KOPT-K1 (cell line): ENCODE measurements around the gene CHST11.

Experiments
- H3K27ac ChIP-seq: fragments of 200-600 bp; sonication (generic); 2 replicates; pipeline ENCODE4 v1.5.1; 2016; ENCODE audit warnings: antibody characterized with exemption, mild to moderate bottlenecking, low read depth, low read length; ENCODE audit not compliant: poor library complexity, severe bottlenecking
- H3K36me3 ChIP-seq: fragments of 200-600 bp; sonication (generic); 2 replicates; pipeline ENCODE4 v1.5.1; 2017; ENCODE audit warnings: antibody characterized with exemption, mild to moderate bottlenecking, low read length, moderate library complexity; ENCODE audit not compliant: insufficient read depth
- H3K9me3 ChIP-seq: fragments of 200-600 bp; sonication (generic); 2 replicates; pipeline ENCODE4 v1.5.1; 2017; ENCODE audit warnings: antibody characterized with exemption, low read length, mild to moderate bottlenecking; ENCODE audit not compliant: insufficient read depth, poor library complexity, severe bottlenecking

CHST11 gene

GRCh38 chr12:104508752-104509446, 52.2 kb downstream of the CHST11 start:
- peaks cover 79% of the 10 kb centered on the region for H3K36me3 ChIP-seq
- peaks cover 9% of the 10 kb centered on the region for H3K9me3 ChIP-seq
- peak overlapping the region; percentile 58 for H3K27ac ChIP-seq

GRCh38 chr12:104510145-104510872, 53.6 kb downstream of the CHST11 start:
- Histone ChIP-seq H3K9me3 (peaks cover 9% of the 10 kb centered on the region), H3K36me3 (peaks cover 75% of the 10 kb centered on the region), H3K27ac (peak overlapping the region; percentile 58)

GRCh38 chr12:104510873-104511440, 54.2 kb downstream of the CHST11 start:
- H3K36me3 ChIP-seq: peaks cover 69% of the 10 kb centered on the region
- peaks cover 9% of the 10 kb centered on the region for H3K9me3 ChIP-seq
- H3K27ac ChIP-seq: peak overlapping the region; percentile 58

- Histone ChIP-seq H3K27ac (peak overlapping the region; percentile 26), H3K9me3 (peaks cover 4% of the 10 kb centered on the region)
Measured at GRCh38 chr12:104513681-104514080, 56.9 kb downstream of the CHST11 start.

GRCh38 chr12:104514092-104514810, 57.5 kb downstream of the CHST11 start:
- peaks cover 40% of the 10 kb centered on the region for H3K36me3 ChIP-seq
- peak overlapping the region; percentile 26 for H3K27ac ChIP-seq
- no peaks in the 10 kb centered on the region for H3K9me3 ChIP-seq

More at GRCh38 chr12:104513681-104514080, 56.9 kb downstream of the CHST11 start:
- H3K36me3 ChIP-seq: peaks cover 46% of the 10 kb centered on the region

GRCh38 chr12:104515899-104516298, 59.2 kb downstream of the CHST11 start:
- H3K9me3 ChIP-seq: no peaks in the 10 kb centered on the region
- peaks cover 38% of the 10 kb centered on the region for H3K36me3 ChIP-seq
- peak overlapping the region; percentile 58 for H3K27ac ChIP-seq

GRCh38 chr12:104516821-104517220, 60.1 kb downstream of the CHST11 start:
- peak overlapping the region; percentile 58 for H3K27ac ChIP-seq
- H3K9me3 ChIP-seq: no peaks in the 10 kb centered on the region
- H3K36me3 ChIP-seq: peaks cover 39% of the 10 kb centered on the region

- Histone ChIP-seq H3K27ac (peak overlapping the region; percentile 58), H3K9me3 (no peaks in the 10 kb centered on the region), H3K36me3 (peaks cover 33% of the 10 kb centered on the region)
Measured at GRCh38 chr12:104517880-104518279, 61.1 kb downstream of the CHST11 start.

GRCh38 chr12:104519190-104520019, 62.7 kb downstream of the CHST11 start:
- no peaks in the 10 kb centered on the region for H3K9me3 ChIP-seq
- H3K36me3 ChIP-seq: peaks cover 21% of the 10 kb centered on the region
- peak overlapping the region; percentile 58 for H3K27ac ChIP-seq

GRCh38 chr12:104520242-104520900, 63.6 kb downstream of the CHST11 start:
- Histone ChIP-seq H3K36me3 (peaks cover 22% of the 10 kb centered on the region), H3K27ac (peak overlapping the region; percentile 58), H3K9me3 (no peaks in the 10 kb centered on the region)

- Histone ChIP-seq H3K36me3 (peaks cover 25% of the 10 kb centered on the region), H3K27ac (peak overlapping the region; percentile 58), H3K9me3 (no peaks in the 10 kb centered on the region)
Measured at GRCh38 chr12:104521731-104522130, 65.0 kb downstream of the CHST11 start.

- Histone ChIP-seq H3K9me3 (no peaks in the 10 kb centered on the region), H3K27ac (peak overlapping the region; percentile 40), H3K36me3 (peaks cover 39% of the 10 kb centered on the region)
Measured at GRCh38 chr12:104522985-104523722, 66.4 kb downstream of the CHST11 start.

GRCh38 chr12:104524034-104524832, 67.5 kb downstream of the CHST11 start:
- Histone ChIP-seq H3K9me3 (no peaks in the 10 kb centered on the region), H3K27ac (peak overlapping the region; percentile 40), H3K36me3 (peaks cover 50% of the 10 kb centered on the region)
